ENCODE results near the gene SALL4. TPM values are rescaled to one million over a fixed set of nuclear protein-coding genes. Genes with fewer than 3 reads are reported as not detected.

The SALL4 gene
- total RNA-seq, 1 donor from 2014 or later: not detected

GRCh38 chr20:51803148-51803854 lies 980 bp upstream of the SALL4 start:
- peaks cover 11% of the 10 kb centered on the region for H3K27me3 ChIP-seq
- H3K4me3 ChIP-seq: no peak overlapping the region
- no peaks in the 10 kb centered on the region for H3K9me3 ChIP-seq
- TF ChIP-seq POLR2A (IDR thresholded peaks at IDR 0.05) (no peak), POLR2AphosphoS5 (IDR thresholded peaks at IDR 0.05; ENCODE audit: insufficient read depth in 1 of 2, low read depth in 1 of 2) (no peak)
- TF ChIP-seq, protein P1, sequence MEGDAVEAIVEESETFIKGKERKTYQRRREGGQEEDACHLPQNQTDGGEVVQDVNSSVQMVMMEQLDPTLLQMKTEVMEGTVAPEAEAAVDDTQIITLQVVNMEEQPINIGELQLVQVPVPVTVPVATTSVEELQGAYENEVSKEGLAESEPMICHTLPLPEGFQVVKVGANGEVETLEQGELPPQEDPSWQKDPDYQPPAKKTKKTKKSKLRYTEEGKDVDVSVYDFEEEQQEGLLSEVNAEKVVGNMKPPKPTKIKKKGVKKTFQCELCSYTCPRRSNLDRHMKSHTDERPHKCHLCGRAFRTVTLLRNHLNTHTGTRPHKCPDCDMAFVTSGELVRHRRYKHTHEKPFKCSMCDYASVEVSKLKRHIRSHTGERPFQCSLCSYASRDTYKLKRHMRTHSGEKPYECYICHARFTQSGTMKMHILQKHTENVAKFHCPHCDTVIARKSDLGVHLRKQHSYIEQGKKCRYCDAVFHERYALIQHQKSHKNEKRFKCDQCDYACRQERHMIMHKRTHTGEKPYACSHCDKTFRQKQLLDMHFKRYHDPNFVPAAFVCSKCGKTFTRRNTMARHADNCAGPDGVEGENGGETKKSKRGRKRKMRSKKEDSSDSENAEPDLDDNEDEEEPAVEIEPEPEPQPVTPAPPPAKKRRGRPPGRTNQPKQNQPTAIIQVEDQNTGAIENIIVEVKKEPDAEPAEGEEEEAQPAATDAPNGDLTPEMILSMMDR (IDR thresholded peaks at IDR 0.05): no peak
- intact Hi-C loops (cut with DNase I): no loop called here
- H3K4me1 ChIP-seq: peaks cover 25% of the 10 kb centered on the region
- no peak for DNase-seq (ENCODE audit: extremely low spot score in 2 of 2)
- no peaks in the 10 kb centered on the region for H3K36me3 ChIP-seq
- no peak overlapping the region for H3K27ac ChIP-seq

DNA sequence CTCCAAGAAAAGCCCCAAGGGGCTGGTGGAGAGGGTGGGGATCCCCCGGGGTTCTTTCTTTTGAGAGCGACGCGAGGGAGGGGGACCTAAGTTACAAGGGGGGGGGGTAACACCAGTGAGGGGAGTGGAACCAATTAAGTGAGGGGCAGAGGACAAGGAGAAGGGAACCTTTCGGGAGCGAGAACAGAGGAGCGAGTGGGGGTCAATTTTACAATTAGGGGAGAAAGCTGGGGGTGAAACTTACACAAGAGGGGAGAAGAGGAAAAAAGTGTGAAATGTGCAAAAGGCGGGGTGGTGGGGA lies 548 bp downstream of the SALL4 start:
- intact Hi-C loops (cut with DNase I): no loop called here
- Histone ChIP-seq H3K27me3 (peaks cover 11% of the 10 kb centered on the region), H3K27ac (no peak overlapping the region), H3K9me3 (no peaks in the 10 kb centered on the region), H3K4me1 (peaks cover 25% of the 10 kb centered on the region), H3K4me3 (peak overlapping the region in 1 of 2 donors; percentile 26), H3K36me3 (no peaks in the 10 kb centered on the region)
- TF ChIP-seq POLR2AphosphoS5 (IDR thresholded peaks at IDR 0.05; ENCODE audit: insufficient read depth in 1 of 2, low read depth in 1 of 2) (no peak), POLR2A (IDR thresholded peaks at IDR 0.05) (no peak)
- TF ChIP-seq, protein P1 (IDR thresholded peaks at IDR 0.05): no peak
- DNase-seq (ENCODE audit: extremely low spot score in 2 of 2): no peak

DNA sequence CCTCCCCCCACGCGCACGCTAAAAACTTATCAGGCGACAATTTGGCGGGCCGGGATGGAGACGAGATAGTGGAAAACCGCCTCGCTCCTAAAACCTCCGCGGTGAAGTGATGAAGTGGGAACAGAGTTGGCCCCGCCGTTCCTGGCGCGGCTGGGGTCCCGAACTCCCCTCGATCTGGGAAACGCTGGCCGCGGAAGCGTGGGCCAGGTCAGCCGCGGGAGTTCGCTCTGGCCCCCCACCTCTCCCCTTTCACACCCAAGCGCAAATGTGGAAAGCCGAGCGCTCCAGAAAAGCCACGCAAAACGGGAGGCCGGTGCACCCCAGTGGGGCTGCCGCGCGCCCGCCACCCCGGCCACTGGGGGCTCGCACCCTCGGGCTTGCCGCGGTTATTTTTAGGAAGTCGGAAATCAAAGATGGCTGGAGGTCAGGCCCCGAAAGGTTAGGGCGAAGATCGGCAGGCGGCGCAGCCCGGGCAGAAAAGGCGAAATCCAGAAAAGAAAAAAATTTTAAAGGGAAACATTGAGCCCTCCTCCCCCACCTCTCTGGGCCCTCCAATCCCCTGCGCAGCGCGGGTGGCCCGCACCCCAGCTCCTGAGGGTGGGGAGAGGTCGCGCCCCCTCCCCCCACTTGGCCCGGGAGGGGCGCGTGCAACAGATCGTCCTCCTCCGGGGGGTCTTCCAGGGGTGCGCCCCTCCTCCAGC lies 1.0 kb downstream of the SALL4 start:
- peaks cover 11% of the 10 kb centered on the region for H3K27me3 ChIP-seq
- intact Hi-C loops (cut with DNase I): no loop called here
- H3K27ac ChIP-seq: no peak overlapping the region

GRCh38 chr20:51800872-51801121 lies 1.5 kb downstream of the SALL4 start:
- no peak for DNase-seq (ENCODE audit: extremely low spot score in 2 of 2)
- no peak for TF ChIP-seq POLR2AphosphoS5 (IDR thresholded peaks at IDR 0.05; ENCODE audit: insufficient read depth in 1 of 2, low read depth in 1 of 2)
- TF ChIP-seq, protein P1 (IDR thresholded peaks at IDR 0.05): no peak
- no peak for TF ChIP-seq POLR2A (IDR thresholded peaks at IDR 0.05)
- H3K4me3 ChIP-seq: peak overlapping the region; percentile 13 to 26
- no peaks in the 10 kb centered on the region for H3K9me3 ChIP-seq
- no peak overlapping the region for H3K27ac ChIP-seq
- no peaks in the 10 kb centered on the region for H3K36me3 ChIP-seq
- peaks cover 25% of the 10 kb centered on the region for H3K4me1 ChIP-seq
- intact Hi-C loops (cut with DNase I): no loop called here
- H3K27me3 ChIP-seq: peaks cover 11% of the 10 kb centered on the region

More for the DNA sequence above, 1.0 kb downstream of the SALL4 start:
- H3K9me3 ChIP-seq: no peaks in the 10 kb centered on the region
- H3K36me3 ChIP-seq: no peaks in the 10 kb centered on the region
- H3K4me1 ChIP-seq: peaks cover 25% of the 10 kb centered on the region
- no peak for DNase-seq (ENCODE audit: extremely low spot score in 2 of 2)
- H3K4me3 ChIP-seq: peak overlapping the region; percentile 13 to 26
- TF ChIP-seq POLR2AphosphoS5 (IDR thresholded peaks at IDR 0.05; ENCODE audit: insufficient read depth in 1 of 2, low read depth in 1 of 2) (no peak), POLR2A (IDR thresholded peaks at IDR 0.05) (no peak)
- TF ChIP-seq, protein P1 (IDR thresholded peaks at IDR 0.05): no peak

All from vagina (tissue), 2 donors.